ENCODE results near the gene AK1. TPM values are rescaled to one million over a fixed set of nuclear protein-coding genes. Genes with fewer than 3 reads are reported as not detected.

The AK1 gene
- total RNA-seq, 1 donor: 106 TPM

DNA sequence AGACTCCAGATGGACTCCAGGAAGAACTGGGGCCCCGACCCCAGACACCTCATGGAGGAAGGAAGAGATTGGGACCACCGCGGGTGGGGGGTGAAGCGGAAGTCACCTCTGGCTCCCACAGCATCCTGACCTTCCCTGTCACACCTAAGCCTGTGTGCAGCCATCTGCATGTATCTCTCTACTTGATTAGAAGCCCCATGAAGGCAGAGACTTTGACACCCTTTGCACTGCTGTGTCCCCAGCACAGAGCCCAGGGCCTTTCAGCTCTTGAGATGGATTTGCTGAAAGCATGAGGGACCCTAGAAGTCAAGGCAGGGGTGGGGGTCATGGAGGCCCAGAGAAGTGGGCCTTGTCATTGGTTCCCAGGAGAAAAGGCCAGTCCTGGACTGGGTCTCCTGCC, 20.2 kb downstream of the AK1 start:
- no peak overlapping the region for H3K4me2 ChIP-seq (ENCODE audit: insufficient read depth, low read length)
- H2AFZ ChIP-seq (ENCODE audit: low read length): no peak overlapping the region
- TF ChIP-seq, protein P1, sequence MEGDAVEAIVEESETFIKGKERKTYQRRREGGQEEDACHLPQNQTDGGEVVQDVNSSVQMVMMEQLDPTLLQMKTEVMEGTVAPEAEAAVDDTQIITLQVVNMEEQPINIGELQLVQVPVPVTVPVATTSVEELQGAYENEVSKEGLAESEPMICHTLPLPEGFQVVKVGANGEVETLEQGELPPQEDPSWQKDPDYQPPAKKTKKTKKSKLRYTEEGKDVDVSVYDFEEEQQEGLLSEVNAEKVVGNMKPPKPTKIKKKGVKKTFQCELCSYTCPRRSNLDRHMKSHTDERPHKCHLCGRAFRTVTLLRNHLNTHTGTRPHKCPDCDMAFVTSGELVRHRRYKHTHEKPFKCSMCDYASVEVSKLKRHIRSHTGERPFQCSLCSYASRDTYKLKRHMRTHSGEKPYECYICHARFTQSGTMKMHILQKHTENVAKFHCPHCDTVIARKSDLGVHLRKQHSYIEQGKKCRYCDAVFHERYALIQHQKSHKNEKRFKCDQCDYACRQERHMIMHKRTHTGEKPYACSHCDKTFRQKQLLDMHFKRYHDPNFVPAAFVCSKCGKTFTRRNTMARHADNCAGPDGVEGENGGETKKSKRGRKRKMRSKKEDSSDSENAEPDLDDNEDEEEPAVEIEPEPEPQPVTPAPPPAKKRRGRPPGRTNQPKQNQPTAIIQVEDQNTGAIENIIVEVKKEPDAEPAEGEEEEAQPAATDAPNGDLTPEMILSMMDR (IDR thresholded peaks at IDR 0.05; ENCODE audit: extremely low read depth, low read depth, low read length): no peak
- no peak overlapping the region for H3K4me3 ChIP-seq (ENCODE audit: insufficient read depth, low read length)
- no peaks in the 10 kb centered on the region for H3K27me3 ChIP-seq (ENCODE audit: insufficient read depth, low read length)
- H3K27ac ChIP-seq (ENCODE audit: low read depth, low read length): no peak overlapping the region
- H3K36me3 ChIP-seq (ENCODE audit: insufficient read depth, low read length): peaks cover 7% of the 10 kb centered on the region
- H3K9me3 ChIP-seq (ENCODE audit: low read depth, low read length): no peaks in the 10 kb centered on the region
- DNase-seq (ENCODE audit: insufficient read length, low spot score, missing footprints): no peak
- H3K4me1 ChIP-seq (ENCODE audit: insufficient read depth, low read length): peaks cover 26% of the 10 kb centered on the region
- H4K20me1 ChIP-seq (ENCODE audit: insufficient read depth, low read length): peaks cover 12% of the 10 kb centered on the region
- H3K79me2 ChIP-seq (ENCODE audit: insufficient read depth, low read length): peaks cover 22% of the 10 kb centered on the region

DNA sequence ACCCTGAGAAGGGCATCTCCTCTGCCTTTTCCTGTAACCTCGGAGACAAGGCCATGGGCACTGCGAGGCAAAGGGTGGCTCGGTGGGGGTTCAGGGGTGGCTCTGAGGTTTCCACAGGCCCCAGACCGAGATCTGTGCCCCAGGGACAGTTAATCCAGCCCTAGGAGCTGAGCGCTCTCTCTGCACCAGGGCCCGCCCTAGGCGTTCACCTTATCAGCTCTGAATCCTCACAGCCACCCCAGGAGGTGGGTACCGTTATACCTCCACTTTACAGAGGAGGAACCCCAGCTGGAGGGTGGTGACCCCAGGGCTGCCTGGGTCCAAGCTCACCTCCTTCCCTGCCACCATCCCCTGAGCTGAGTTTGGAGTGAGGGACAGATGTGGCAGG, 20.8 kb downstream of the AK1 start:
- no peak overlapping the region for H3K27ac ChIP-seq (ENCODE audit: low read depth, low read length)
- no peaks in the 10 kb centered on the region for H3K9me3 ChIP-seq (ENCODE audit: low read depth, low read length)
- no peak overlapping the region for H2AFZ ChIP-seq (ENCODE audit: low read length)
- H3K4me1 ChIP-seq (ENCODE audit: insufficient read depth, low read length): peaks cover 31% of the 10 kb centered on the region
- TF ChIP-seq, protein P1 (IDR thresholded peaks at IDR 0.05; ENCODE audit: extremely low read depth, low read depth, low read length): no peak
- peaks cover 28% of the 10 kb centered on the region for H3K79me2 ChIP-seq (ENCODE audit: insufficient read depth, low read length)
- no peak overlapping the region for H3K4me2 ChIP-seq (ENCODE audit: insufficient read depth, low read length)
- H3K36me3 ChIP-seq (ENCODE audit: insufficient read depth, low read length): peaks cover 12% of the 10 kb centered on the region
- no peaks in the 10 kb centered on the region for H3K27me3 ChIP-seq (ENCODE audit: insufficient read depth, low read length)
- no peak overlapping the region for H3K4me3 ChIP-seq (ENCODE audit: insufficient read depth, low read length)
- H4K20me1 ChIP-seq (ENCODE audit: insufficient read depth, low read length): peaks cover 16% of the 10 kb centered on the region
- no peak for DNase-seq (ENCODE audit: insufficient read length, low spot score, missing footprints)

DNA sequence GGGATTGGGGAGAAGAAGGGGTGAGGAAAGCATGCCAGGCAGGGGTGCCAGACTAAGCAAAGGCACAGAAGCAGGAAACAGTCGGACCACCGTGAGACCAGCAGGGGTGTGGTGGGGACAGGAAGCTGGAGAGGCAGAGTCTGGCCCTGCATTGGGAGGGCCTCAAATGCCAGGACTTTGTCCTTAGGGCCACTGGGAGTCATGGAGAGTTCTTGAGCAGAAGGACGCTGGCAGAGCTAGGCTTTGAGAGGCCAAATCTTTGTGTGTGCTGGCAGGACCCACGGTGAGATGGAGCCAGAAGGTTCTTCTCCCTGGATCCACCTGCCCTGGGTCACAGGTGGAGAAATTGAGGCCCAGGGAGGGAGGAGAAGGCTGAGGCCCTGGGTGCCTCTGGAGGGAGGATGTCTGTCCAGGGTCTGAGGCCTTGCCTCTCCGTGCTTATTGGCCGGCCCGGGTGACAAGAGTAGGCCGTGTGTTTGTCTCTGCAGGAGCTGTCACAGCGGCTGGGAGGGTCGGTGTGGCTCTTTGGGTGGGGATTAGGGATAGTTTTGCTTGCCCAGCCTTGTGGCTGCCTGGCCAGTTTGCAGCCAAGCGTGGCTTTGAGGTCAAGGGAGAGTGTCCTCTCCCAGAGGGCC, 21.3 kb downstream of the AK1 start:
- TF ChIP-seq, protein P1 (IDR thresholded peaks at IDR 0.05; ENCODE audit: extremely low read depth, low read depth, low read length): no peak
- peaks cover 16% of the 10 kb centered on the region for H4K20me1 ChIP-seq (ENCODE audit: insufficient read depth, low read length)
- peak; percentile 43 for DNase-seq (ENCODE audit: insufficient read length, low spot score, missing footprints)
- H3K9me3 ChIP-seq (ENCODE audit: low read depth, low read length): no peaks in the 10 kb centered on the region
- peaks cover 17% of the 10 kb centered on the region for H3K36me3 ChIP-seq (ENCODE audit: insufficient read depth, low read length)
- no peak overlapping the region for H3K27ac ChIP-seq (ENCODE audit: low read depth, low read length)
- no peak overlapping the region for H3K4me2 ChIP-seq (ENCODE audit: insufficient read depth, low read length)
- H3K4me3 ChIP-seq (ENCODE audit: insufficient read depth, low read length): no peak overlapping the region
- H2AFZ ChIP-seq (ENCODE audit: low read length): no peak overlapping the region
- H3K79me2 ChIP-seq (ENCODE audit: insufficient read depth, low read length): peaks cover 33% of the 10 kb centered on the region
- peaks cover 35% of the 10 kb centered on the region for H3K4me1 ChIP-seq (ENCODE audit: insufficient read depth, low read length)
- no peaks in the 10 kb centered on the region for H3K27me3 ChIP-seq (ENCODE audit: insufficient read depth, low read length)

DNA sequence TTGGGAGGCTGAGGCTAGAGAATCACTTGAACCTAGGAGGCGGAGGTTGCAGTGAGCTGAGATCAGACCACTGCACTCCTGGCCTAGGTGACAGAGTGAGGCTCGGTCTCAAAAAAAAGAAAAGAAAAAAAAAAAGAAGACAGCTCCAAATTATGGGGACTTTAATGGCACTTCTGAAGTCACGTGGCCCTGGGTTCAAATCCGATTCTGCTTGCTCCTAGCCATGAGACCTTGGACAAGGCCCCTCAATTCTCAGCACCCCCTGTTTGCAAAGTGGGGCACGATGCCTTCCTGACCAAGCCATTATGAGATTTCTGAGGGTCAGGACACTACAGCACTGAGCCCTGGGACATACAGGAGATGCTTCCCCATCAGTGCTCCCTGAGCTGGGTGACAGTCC, 22.0 kb downstream of the AK1 start:
- Histone ChIP-seq H3K36me3 (ENCODE audit: insufficient read depth, low read length) (peaks cover 24% of the 10 kb centered on the region), H3K27me3 (ENCODE audit: insufficient read depth, low read length) (no peaks in the 10 kb centered on the region), H3K4me2 (ENCODE audit: insufficient read depth, low read length) (no peak overlapping the region), H3K9me3 (ENCODE audit: low read depth, low read length) (no peaks in the 10 kb centered on the region), H3K79me2 (ENCODE audit: insufficient read depth, low read length) (peaks cover 40% of the 10 kb centered on the region), H2AFZ (ENCODE audit: low read length) (no peak overlapping the region), H3K4me3 (ENCODE audit: insufficient read depth, low read length) (no peak overlapping the region), H4K20me1 (ENCODE audit: insufficient read depth, low read length) (peaks cover 18% of the 10 kb centered on the region), H3K4me1 (ENCODE audit: insufficient read depth, low read length) (peaks cover 35% of the 10 kb centered on the region), H3K27ac (ENCODE audit: low read depth, low read length) (no peak overlapping the region)
- TF ChIP-seq, protein P1 (IDR thresholded peaks at IDR 0.05; ENCODE audit: extremely low read depth, low read depth, low read length): no peak
- no peak for DNase-seq (ENCODE audit: insufficient read length, low spot score, missing footprints)
